SU-DHL-6 (cell line): ENCODE results near the gene CFAP210.
"Not testable (repeated sequence)": the region's sequence is repeated elsewhere in the genome, so short reads cannot be mapped to it uniquely, and the experiment has no call there.

Source experiments
- H2AFZ ChIP-seq: fragments of 200-600 bp; sonication (generic); 2 replicates; pipeline ENCODE4 v1.6.1; 2014; ENCODE audit warnings: low read depth, mild to moderate bottlenecking, moderate library complexity, mixed read lengths, antibody characterized with exemption, low read length; ENCODE audit not compliant: severe bottlenecking
- H3F3A ChIP-seq: fragments of 200-600 bp; shearing (Covaris generic); 2 replicates; pipeline ENCODE4 v1.6.0; 2016; ENCODE audit warnings: antibody characterized with exemption, mild to moderate bottlenecking; ENCODE audit not compliant: insufficient read depth
- H3K27ac ChIP-seq: fragments of 200-600 bp; sonication (generic); 2 replicates; pipeline ENCODE4 v1.5.1; 2016; ENCODE audit warnings: low read depth, mild to moderate bottlenecking, low read length, moderate library complexity, mixed read lengths
- H3K27me3 ChIP-seq: fragments of 200-600 bp; sonication (generic), shearing (Covaris generic); 2 replicates; pipeline ENCODE4 v1.6.0; 2014; ENCODE audit warnings: mild to moderate bottlenecking, low read length
- H3K36me3 ChIP-seq: fragments of 200-600 bp; sonication (generic); 2 replicates; pipeline ENCODE4 v1.6.1; 2014; ENCODE audit warnings: mild to moderate bottlenecking, low read length, mixed read lengths
- H3K4me2 ChIP-seq: fragments of 300-600, 200-600 bp; shearing (Covaris generic), sonication (generic); 2 replicates; pipeline ENCODE4 v1.6.0; 2014; ENCODE audit warnings: low read length, low read depth, mild to moderate bottlenecking; ENCODE audit not compliant: poor library complexity, severe bottlenecking
- H3K4me3 ChIP-seq: fragments of 200-600 bp; sonication (generic); 2 replicates; pipeline ENCODE4 v1.5.1; 2014; ENCODE audit warnings: antibody characterized with exemption, low read length, mild to moderate bottlenecking, mixed read lengths; ENCODE audit not compliant: insufficient read depth, poor library complexity, severe bottlenecking
- H3K79me2 ChIP-seq: fragments of 200-600 bp; sonication (generic); 2 replicates; pipeline ENCODE4 v1.6.1; 2014; ENCODE audit warnings: mild to moderate bottlenecking, low read length, moderate library complexity; ENCODE audit not compliant: insufficient read depth
- H3K9ac ChIP-seq: fragments of 200-600 bp; sonication (generic); 2 replicates; pipeline ENCODE4 v1.7.0; 2014; ENCODE audit warnings: mild to moderate bottlenecking, low read length
- H3K9me2 ChIP-seq: fragments of 200-600 bp; sonication (generic); replicated peaks from 2 replicates; pipeline ENCODE4 v1.6.1; 2014; ENCODE audit warnings: low read length; ENCODE audit not compliant: insufficient read depth
- H3K9me3 ChIP-seq: fragments of 200-600 bp; sonication (generic); 2 replicates; pipeline ENCODE4 v1.6.1; 2014; ENCODE audit warnings: low read length, mixed read lengths; ENCODE audit not compliant: insufficient read depth
- H4K20me1 ChIP-seq: fragments of 200-600 bp; sonication (generic); 2 replicates; pipeline ENCODE4 v1.6.1; 2014; ENCODE audit warnings: low read depth, mild to moderate bottlenecking, antibody characterized with exemption, low read length, moderate library complexity, mixed read lengths
- CTCF ChIP-seq: fragments of 200-600 bp; sonication (generic); IDR thresholded peaks from one replicate; pipeline ENCODE4 v1.5.1; 2017; ENCODE audit warnings: antibody characterized with exemption, mild to moderate bottlenecking, low read length, moderate library complexity; ENCODE audit not compliant: insufficient read depth, poor library complexity, severe bottlenecking
- EZH2phosphoT487 ChIP-seq: fragments of 200-600 bp; sonication (generic), shearing (Covaris generic); conservative IDR thresholded peaks from 2 replicates; pipeline ENCODE4 v1.6.1; 2018; ENCODE audit warnings: mild to moderate bottlenecking, antibody characterized with exemption, low read length, moderate library complexity, mixed read lengths

The CFAP210 gene

GRCh38 chr2:169702996-169703395 is 8.8 kb upstream of the CFAP210 start:
- Histone ChIP-seq H3K4me3 (no peak overlapping the region), H3K36me3 (peaks cover 6% of the 10 kb centered on the region; the same call in 1 of the 2 replicates), H3K9me3 (no peaks in the 10 kb centered on the region), H3F3A (no peaks in the 10 kb centered on the region), H3K27ac (no peak overlapping the region), H3K4me2 (no peak overlapping the region), H3K79me2 (no peaks in the 10 kb centered on the region), H4K20me1 (no peaks in the 10 kb centered on the region), H3K27me3 (no peaks in the 10 kb centered on the region), H3K9me2 (no peaks in the 10 kb centered on the region), H2AFZ (no peak overlapping the region), H3K9ac (no peak overlapping the region)
- no peak for TF ChIP-seq CTCF
- TF ChIP-seq EZH2phosphoT487 = no peak

- not testable (repeated sequence) for H3K9ac ChIP-seq, H3K4me3 ChIP-seq, H3F3A ChIP-seq, H3K79me2 ChIP-seq, H3K27me3 ChIP-seq, H3K4me2 ChIP-seq, H2AFZ ChIP-seq, H4K20me1 ChIP-seq, H3K27ac ChIP-seq, H3K9me3 ChIP-seq, H3K9me2 ChIP-seq
- H3K36me3 ChIP-seq = peaks cover 10% of the 10 kb centered on the region; the same call in 1 of the 2 replicates
Observed at GRCh38 chr2:169699173-169699572, 5.0 kb upstream of the CFAP210 start.

GRCh38 chr2:169696381-169696780 is 2.2 kb upstream of the CFAP210 start:
- no peak for TF ChIP-seq EZH2phosphoT487
- no peak for TF ChIP-seq CTCF
- no peak overlapping the region for H3K4me2 ChIP-seq

GRCh38 chr2:169694894-169695260 is 672 bp upstream of the CFAP210 start:
- no peaks in the 10 kb centered on the region for H4K20me1 ChIP-seq
- TF ChIP-seq CTCF (no peak), EZH2phosphoT487 (no peak)
- H3F3A ChIP-seq = no peaks in the 10 kb centered on the region
- peak overlapping the region; percentile 67 for H3K9ac ChIP-seq
- no peaks in the 10 kb centered on the region for H3K9me2 ChIP-seq
- peaks cover 7% of the 10 kb centered on the region; the same call in 1 of the 2 replicates for H3K36me3 ChIP-seq
- peak overlapping the region; percentile 34 for H3K27ac ChIP-seq
- peak overlapping the region; percentile 83 for H3K4me2 ChIP-seq
- no peaks in the 10 kb centered on the region for H3K9me3 ChIP-seq
- H3K79me2 ChIP-seq = no peaks in the 10 kb centered on the region
- no peaks in the 10 kb centered on the region for H3K27me3 ChIP-seq
- H2AFZ ChIP-seq = peak overlapping the region; percentile 93
- H3K4me3 ChIP-seq = peak overlapping the region; percentile 63

More at GRCh38 chr2:169696381-169696780, 2.2 kb upstream of the CFAP210 start:
- Histone ChIP-seq H3K27ac (no peak overlapping the region), H3K27me3 (no peaks in the 10 kb centered on the region), H3K79me2 (no peaks in the 10 kb centered on the region), H4K20me1 (no peaks in the 10 kb centered on the region), H3F3A (no peaks in the 10 kb centered on the region), H3K36me3 (peaks cover 10% of the 10 kb centered on the region; the same call in 1 of the 2 replicates), H3K9ac (no peak overlapping the region), H3K9me2 (no peaks in the 10 kb centered on the region), H2AFZ (no peak overlapping the region), H3K4me3 (no peak overlapping the region), H3K9me3 (no peaks in the 10 kb centered on the region)
